Gastroesophageal sphincter (tissue), 3 donors: ENCODE data around the gene VSTM4.

ENCODE experiments used
- CTCF ChIP-seq, 4 experiments: fragments of 200-600 bp in 2 of 4; fragments of 450-650 bp in 2 of 4; sonication (generic) in 1 of 4; IDR thresholded peaks; one replicate each; pipeline ENCODE4 v1.5.1; 2017 to 2019; ENCODE audit warnings: antibody characterized with exemption in 4 of 4, mild to moderate bottlenecking in 2 of 4, moderate library complexity in 2 of 4
- EP300 ChIP-seq: sonication (generic); formaldehyde crosslinking; IDR thresholded peaks from one replicate; pipeline ENCODE4 v1.6.1; 2017; ENCODE audit warnings: antibody characterized with exemption, mild to moderate bottlenecking
- POLR2A ChIP-seq, 2 donors: fragments of 450-650 bp; IDR thresholded peaks; one replicate each; pipeline ENCODE4 v1.6.1; 2017; ENCODE audit warnings: antibody characterized with exemption in 2 of 2, mild to moderate bottlenecking in 2 of 2, moderate library complexity in 1 of 2
- POLR2AphosphoS5 ChIP-seq: sonication (generic); formaldehyde crosslinking; IDR thresholded peaks from one replicate; pipeline ENCODE4 v1.6.1; 2017; ENCODE audit warnings: antibody characterized with exemption

DNA sequence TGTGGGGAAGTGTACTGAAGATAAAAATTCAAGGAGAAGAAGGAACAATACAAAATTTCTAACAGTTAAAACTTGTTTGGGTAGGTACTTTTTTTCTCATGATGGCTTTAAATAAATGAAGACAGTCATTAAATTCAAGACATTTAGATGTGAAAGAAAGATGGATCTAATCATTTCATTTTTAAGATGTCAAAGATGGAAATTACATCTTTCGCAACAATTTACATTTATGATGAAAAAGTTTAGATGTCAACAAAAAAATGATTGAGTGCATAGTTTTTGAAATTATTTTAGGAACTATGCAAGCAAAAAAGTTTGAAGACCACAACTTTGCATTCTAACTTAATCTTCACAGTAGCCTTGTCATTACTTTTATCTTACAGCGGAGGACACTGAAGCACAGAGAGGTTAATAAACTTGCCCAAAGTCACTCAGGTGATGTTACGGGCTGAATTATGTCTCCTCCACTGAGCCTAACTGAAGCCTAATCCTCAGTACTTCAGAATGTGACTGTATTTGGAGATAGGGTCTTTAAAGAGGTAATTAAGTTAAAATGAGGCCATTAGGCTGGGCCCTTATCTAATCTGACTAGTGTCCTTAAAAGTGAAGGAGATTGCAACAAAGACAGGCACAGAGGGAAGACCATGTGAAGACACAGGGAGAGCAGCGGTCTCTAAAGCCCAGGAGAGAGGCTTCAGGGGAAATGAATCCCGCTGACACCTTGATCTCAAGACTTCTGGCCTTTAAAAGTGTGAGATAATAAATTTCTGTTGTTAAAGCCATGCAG is 48.2 kb downstream of the VSTM4 start:
- TF ChIP-seq CTCF (IDR thresholded peaks at IDR 0.05): no peak
- no peak for TF ChIP-seq EP300
- TF ChIP-seq POLR2A (IDR thresholded peaks at IDR 0.05): no peak
- TF ChIP-seq POLR2AphosphoS5: no peak
